Measurements from ENCODE around the gene NRROS.

The NRROS gene

GRCh38 chr3:196695849-196696226 lies 56.3 kb downstream of the NRROS start:
- Histone ChIP-seq H3K4me2 (ENCODE audit: low read depth, low read length, poor library complexity, severe bottlenecking) (no peak overlapping the region), H3K9ac (ENCODE audit: low read length) (no peak overlapping the region), H3K27me3 (ENCODE audit: low read length) (no peaks in the 10 kb centered on the region), H3F3A (ENCODE audit: insufficient read depth) (no peaks in the 10 kb centered on the region), H2AFZ (ENCODE audit: low read depth, low read length, severe bottlenecking) (no peak overlapping the region), H3K9me3 (ENCODE audit: insufficient read depth, low read length) (no peaks in the 10 kb centered on the region), H3K27ac (ENCODE audit: low read depth, low read length) (no peak overlapping the region), H4K20me1 (ENCODE audit: low read depth, low read length) (no peaks in the 10 kb centered on the region), H3K4me3 (ENCODE audit: insufficient read depth, low read length, poor library complexity, severe bottlenecking) (no peak overlapping the region), H3K36me3 (ENCODE audit: low read length) (no peaks in the 10 kb centered on the region), H3K79me2 (ENCODE audit: insufficient read depth, low read length) (no peaks in the 10 kb centered on the region), H3K9me2 (replicated peaks; ENCODE audit: insufficient read depth, low read length) (no peaks in the 10 kb centered on the region)
- no peak for TF ChIP-seq CTCF (IDR thresholded peaks at IDR 0.05; ENCODE audit: insufficient read depth, low read length, poor library complexity, severe bottlenecking)
- TF ChIP-seq EZH2phosphoT487 (conservative IDR thresholded peaks at IDR 0.05; ENCODE audit: low read length), result no peak

- Histone ChIP-seq H3K79me2 (ENCODE audit: insufficient read depth, low read length) (no peaks in the 10 kb centered on the region), H3K4me3 (ENCODE audit: insufficient read depth, low read length, poor library complexity, severe bottlenecking) (no peak overlapping the region), H3K9me3 (ENCODE audit: insufficient read depth, low read length) (no peaks in the 10 kb centered on the region), H3F3A (ENCODE audit: insufficient read depth) (no peaks in the 10 kb centered on the region), H3K27me3 (ENCODE audit: low read length) (no peaks in the 10 kb centered on the region), H4K20me1 (ENCODE audit: low read depth, low read length) (no peaks in the 10 kb centered on the region), H3K36me3 (ENCODE audit: low read length) (no peaks in the 10 kb centered on the region), H3K9ac (ENCODE audit: low read length) (no peak overlapping the region), H3K9me2 (replicated peaks; ENCODE audit: insufficient read depth, low read length) (no peaks in the 10 kb centered on the region), H3K4me2 (ENCODE audit: low read depth, low read length, poor library complexity, severe bottlenecking) (no peak overlapping the region), H2AFZ (ENCODE audit: low read depth, low read length, severe bottlenecking) (no peak overlapping the region), H3K27ac (ENCODE audit: low read depth, low read length) (no peak overlapping the region)
- TF ChIP-seq CTCF (IDR thresholded peaks at IDR 0.05; ENCODE audit: insufficient read depth, low read length, poor library complexity, severe bottlenecking) (no peak), EZH2phosphoT487 (conservative IDR thresholded peaks at IDR 0.05; ENCODE audit: low read length) (no peak)
Measured at GRCh38 chr3:196697270-196697669, 57.8 kb downstream of the NRROS start.

- no peaks in the 10 kb centered on the region for H3K79me2 ChIP-seq (ENCODE audit: insufficient read depth, low read length)
- H3K36me3 ChIP-seq (ENCODE audit: low read length), result no peaks in the 10 kb centered on the region
- TF ChIP-seq EZH2phosphoT487 (conservative IDR thresholded peaks at IDR 0.05; ENCODE audit: low read length) (no peak), CTCF (IDR thresholded peaks at IDR 0.05; ENCODE audit: insufficient read depth, low read length, poor library complexity, severe bottlenecking) (no peak)
- no peak overlapping the region for H2AFZ ChIP-seq (ENCODE audit: low read depth, low read length, severe bottlenecking)
- no peaks in the 10 kb centered on the region for H3K9me2 ChIP-seq (replicated peaks; ENCODE audit: insufficient read depth, low read length)
- H3K4me3 ChIP-seq (ENCODE audit: insufficient read depth, low read length, poor library complexity, severe bottlenecking), result no peak overlapping the region
- H3K9ac ChIP-seq (ENCODE audit: low read length), result no peak overlapping the region
- H3K27me3 ChIP-seq (ENCODE audit: low read length), result no peaks in the 10 kb centered on the region
- no peak overlapping the region for H3K4me2 ChIP-seq (ENCODE audit: low read depth, low read length, poor library complexity, severe bottlenecking)
- no peaks in the 10 kb centered on the region for H4K20me1 ChIP-seq (ENCODE audit: low read depth, low read length)
- H3F3A ChIP-seq (ENCODE audit: insufficient read depth), result no peaks in the 10 kb centered on the region
- no peaks in the 10 kb centered on the region for H3K9me3 ChIP-seq (ENCODE audit: insufficient read depth, low read length)
- H3K27ac ChIP-seq (ENCODE audit: low read depth, low read length), result no peak overlapping the region
Measured at GRCh38 chr3:196699749-196700148, 60.3 kb downstream of the NRROS start.

- no peaks in the 10 kb centered on the region for H3K36me3 ChIP-seq (ENCODE audit: low read length)
- no peak overlapping the region for H3K4me3 ChIP-seq (ENCODE audit: insufficient read depth, low read length, poor library complexity, severe bottlenecking)
- TF ChIP-seq EZH2phosphoT487 (conservative IDR thresholded peaks at IDR 0.05; ENCODE audit: low read length), result no peak
- TF ChIP-seq CTCF (IDR thresholded peaks at IDR 0.05; ENCODE audit: insufficient read depth, low read length, poor library complexity, severe bottlenecking), result no peak
- H3K79me2 ChIP-seq (ENCODE audit: insufficient read depth, low read length), result no peaks in the 10 kb centered on the region
- no peak overlapping the region for H3K9ac ChIP-seq (ENCODE audit: low read length)
- no peaks in the 10 kb centered on the region for H3K27me3 ChIP-seq (ENCODE audit: low read length)
- no peaks in the 10 kb centered on the region for H3F3A ChIP-seq (ENCODE audit: insufficient read depth)
- no peaks in the 10 kb centered on the region for H3K9me2 ChIP-seq (replicated peaks; ENCODE audit: insufficient read depth, low read length)
- H3K4me2 ChIP-seq (ENCODE audit: low read depth, low read length, poor library complexity, severe bottlenecking), result no peak overlapping the region
- H3K9me3 ChIP-seq (ENCODE audit: insufficient read depth, low read length), result no peaks in the 10 kb centered on the region
- H3K27ac ChIP-seq (ENCODE audit: low read depth, low read length), result no peak overlapping the region
- no peaks in the 10 kb centered on the region for H4K20me1 ChIP-seq (ENCODE audit: low read depth, low read length)
- H2AFZ ChIP-seq (ENCODE audit: low read depth, low read length, severe bottlenecking), result no peak overlapping the region
Measured at GRCh38 chr3:196700801-196701200, 61.3 kb downstream of the NRROS start.

Measured in SU-DHL-6 (cell line).